ENCODE data around the gene C19orf47.

C19orf47 gene

GRCh38 chr19:40348125-40348913 lies at the start of gene C19orf47, which contains the start of gene PLD3:
C19orf47 (minus strand) TSS chr19:40348397; CDS start chr19:40341857, 6,540 bp downstream.
PLD3 (plus strand) TSS chr19:40348695; CDS start chr19:40366484, 17,789 bp downstream.
- in situ Hi-C loops (cut with MboI; ENCODE audit: low pct_unique_long_range_greater_than_20kb, low sequenced_read_pairs) = no loop called here
- peak; percentile 99 for DNase-seq

GRCh38 chr19:40397568-40397906 lies 49.3 kb upstream of the C19orf47 start:
- in situ Hi-C loops (cut with MboI; ENCODE audit: low pct_unique_long_range_greater_than_20kb, low sequenced_read_pairs) = no loop called here
- no peak for DNase-seq

- no peak for DNase-seq
- in situ Hi-C loops (cut with MboI; ENCODE audit: low pct_unique_long_range_greater_than_20kb, low sequenced_read_pairs) = no loop called here
Observed at GRCh38 chr19:40396886-40397567, 48.8 kb upstream of the C19orf47 start.

- no peak for DNase-seq
- in situ Hi-C loops (cut with MboI; ENCODE audit: low pct_unique_long_range_greater_than_20kb, low sequenced_read_pairs) = no loop called here
Observed at GRCh38 chr19:40395956-40396355, 47.8 kb upstream of the C19orf47 start.

GRCh38 chr19:40394816-40395210 lies 46.6 kb upstream of the C19orf47 start:
- no peak for DNase-seq
- in situ Hi-C loops (cut with MboI; ENCODE audit: low pct_unique_long_range_greater_than_20kb, low sequenced_read_pairs) = no loop called here

- DNase-seq = no peak
- in situ Hi-C loops (cut with MboI; ENCODE audit: low pct_unique_long_range_greater_than_20kb, low sequenced_read_pairs) = no loop called here
Observed at GRCh38 chr19:40393894-40394815, 46.0 kb upstream of the C19orf47 start.

- DNase-seq = no peak
- in situ Hi-C loops (cut with MboI; ENCODE audit: low pct_unique_long_range_greater_than_20kb, low sequenced_read_pairs) = no loop called here
Observed at GRCh38 chr19:40392894-40393517, 44.8 kb upstream of the C19orf47 start.

GRCh38 chr19:40392123-40392522 lies 43.9 kb upstream of the C19orf47 start:
- no peak for DNase-seq
- in situ Hi-C loops (cut with MboI; ENCODE audit: low pct_unique_long_range_greater_than_20kb, low sequenced_read_pairs) = no loop called here

- DNase-seq = no peak
- in situ Hi-C loops (cut with MboI; ENCODE audit: low pct_unique_long_range_greater_than_20kb, low sequenced_read_pairs) = no loop called here
Observed at GRCh38 chr19:40390084-40390742, 42.0 kb upstream of the C19orf47 start, which contains the start of gene HIPK4. HIPK4 (minus strand) TSS chr19:40390181; CDS start chr19:40389902, 279 bp downstream.

GRCh38 chr19:40389404-40390083 lies 41.3 kb upstream of the C19orf47 start:
- in situ Hi-C loops (cut with MboI; ENCODE audit: low pct_unique_long_range_greater_than_20kb, low sequenced_read_pairs) = no loop called here
- DNase-seq = no peak

GRCh38 chr19:40388481-40388880 lies 40.3 kb upstream of the C19orf47 start:
- in situ Hi-C loops (cut with MboI; ENCODE audit: low pct_unique_long_range_greater_than_20kb, low sequenced_read_pairs) = no loop called here
- no peak for DNase-seq

- in situ Hi-C loops (cut with MboI; ENCODE audit: low pct_unique_long_range_greater_than_20kb, low sequenced_read_pairs) = no loop called here
- DNase-seq = no peak
Observed at GRCh38 chr19:40387155-40387554, 39.0 kb upstream of the C19orf47 start.

GRCh38 chr19:40383668-40384248 lies 35.6 kb upstream of the C19orf47 start:
- in situ Hi-C loops (cut with MboI; ENCODE audit: low pct_unique_long_range_greater_than_20kb, low sequenced_read_pairs) = no loop called here
- DNase-seq = no peak

- DNase-seq = no peak
Observed at GRCh38 chr19:40381321-40381720, 33.1 kb upstream of the C19orf47 start.

GRCh38 chr19:40380199-40381037 lies 32.2 kb upstream of the C19orf47 start:
- in situ Hi-C loops (cut with MboI; ENCODE audit: low pct_unique_long_range_greater_than_20kb, low sequenced_read_pairs) = no loop called here
- DNase-seq = no peak

More at GRCh38 chr19:40381321-40381720, 33.1 kb upstream of the C19orf47 start:
- in situ Hi-C loops (cut with MboI; ENCODE audit: low pct_unique_long_range_greater_than_20kb, low sequenced_read_pairs) = no loop called here

GRCh38 chr19:40379446-40380198 lies 31.4 kb upstream of the C19orf47 start:
- in situ Hi-C loops (cut with MboI; ENCODE audit: low pct_unique_long_range_greater_than_20kb, low sequenced_read_pairs) = no loop called here

More at GRCh38 chr19:40379446-40380198, 31.4 kb upstream of the C19orf47 start:
- no peak for DNase-seq
